Heart left ventricle (tissue), 13 donors: ENCODE measurements around the gene SORCS2.

ENCODE experiments used
- CTCF ChIP-seq, 12 donors: fragments of 200-600 bp; sonication (generic) in 4 of 12; IDR thresholded peaks; one replicate each; pipeline versions ENCODE4 v1.5.0 to v1.8.0; 2018 to 2022; ENCODE audit warnings: antibody characterized with exemption in 12 of 12, mild to moderate bottlenecking in 5 of 12
- POLR2A ChIP-seq, 2 donors: fragments of 450-650 bp; IDR thresholded peaks; one replicate each; pipeline ENCODE4 v1.6.1; 2017; ENCODE audit warnings: antibody characterized with exemption in 2 of 2, mild to moderate bottlenecking in 2 of 2, moderate library complexity in 2 of 2
- donor health status: ischemic (EF 13 %, LVEDD 7.1; RV severe dilation, severe dysfunction).
- donor health status: DM: no; HTN: yes; CAD: no.
- donor health status: DM: no; HTN: no; CAD: no.
- donor health status: ischemic (EF 25% LVEDD 6.9; RV normal size, moderate dysfunction).
- donor health status: ischemic (EF 25% LVEDD 5.7; RV mildly dilated, moderate dysfunction).
- donor health status: ischemic (EF 35%, LVEDD 5.7; RV mildly dilated, moderate dysfunction).
- donor health status: nonischemic (EF 11% LVEDD 7.7; RV severe dilation, severe dysfunction).
- donor health status: DM: yes; HTN: yes; CAD: no.
- donor health status: PGD.
- donor health status: ischemic (EF 29% LVEDD 5.4; RV normal size, mild dysfunction).
- donor health status: nonischemic (EF 23%, LVEDD 6.1; RV moderate dilation, normal function).

- no peak for TF ChIP-seq POLR2A (IDR thresholded peaks at IDR 0.05)
- TF ChIP-seq CTCF (IDR thresholded peaks at IDR 0.05) = no peak
Measured at GRCh38 chr4:7637971-7638370, 445.6 kb downstream of the SORCS2 start.
